Eye (tissue), 1 donor: ENCODE results near the gene AUTS2.

Experiments
- DNase-seq: peaks from one replicate; pipeline ENCODE4 v3.0.0-alpha.2; 2015

The AUTS2 gene

DNA sequence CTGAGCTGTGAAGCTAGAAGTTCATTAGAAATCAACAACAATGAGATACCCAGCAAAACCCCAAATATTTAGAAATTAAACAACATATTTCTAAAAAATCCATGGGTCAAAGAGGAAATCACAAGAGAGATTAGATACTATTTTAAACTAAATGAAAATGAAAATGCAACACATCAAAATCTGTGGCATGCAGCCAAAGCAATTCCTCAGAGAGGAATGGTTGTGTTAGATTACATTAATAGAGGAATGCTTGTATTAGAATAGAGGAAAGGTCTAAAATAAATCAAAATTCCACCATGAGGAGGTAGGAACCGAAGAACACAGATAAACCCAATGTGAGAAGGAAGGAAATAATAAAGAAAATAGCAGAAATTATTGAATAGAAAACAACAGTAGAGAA is 891.5 kb downstream of the AUTS2 start:
- DNase-seq, result no peak

DNA sequence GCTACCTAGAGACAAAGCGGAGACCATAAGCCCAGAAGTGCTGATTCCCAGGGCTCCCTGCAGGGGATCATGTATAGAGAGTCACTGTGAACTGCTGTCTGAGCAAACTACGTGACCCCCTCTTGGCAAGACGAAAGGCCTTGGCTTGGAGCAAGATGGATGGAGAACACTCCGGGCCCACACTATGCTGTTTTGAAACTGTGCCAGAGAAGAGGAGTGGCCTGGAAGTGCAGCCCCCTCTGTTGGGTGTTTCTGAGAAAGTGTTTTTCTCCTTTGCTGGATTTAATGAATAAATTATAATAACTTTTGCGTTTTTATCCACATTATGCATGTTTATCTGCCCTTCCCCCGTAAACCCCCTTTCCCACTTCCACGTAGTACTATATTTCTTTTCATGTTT is 894.4 kb downstream of the AUTS2 start:
- DNase-seq, result no peak

DNA sequence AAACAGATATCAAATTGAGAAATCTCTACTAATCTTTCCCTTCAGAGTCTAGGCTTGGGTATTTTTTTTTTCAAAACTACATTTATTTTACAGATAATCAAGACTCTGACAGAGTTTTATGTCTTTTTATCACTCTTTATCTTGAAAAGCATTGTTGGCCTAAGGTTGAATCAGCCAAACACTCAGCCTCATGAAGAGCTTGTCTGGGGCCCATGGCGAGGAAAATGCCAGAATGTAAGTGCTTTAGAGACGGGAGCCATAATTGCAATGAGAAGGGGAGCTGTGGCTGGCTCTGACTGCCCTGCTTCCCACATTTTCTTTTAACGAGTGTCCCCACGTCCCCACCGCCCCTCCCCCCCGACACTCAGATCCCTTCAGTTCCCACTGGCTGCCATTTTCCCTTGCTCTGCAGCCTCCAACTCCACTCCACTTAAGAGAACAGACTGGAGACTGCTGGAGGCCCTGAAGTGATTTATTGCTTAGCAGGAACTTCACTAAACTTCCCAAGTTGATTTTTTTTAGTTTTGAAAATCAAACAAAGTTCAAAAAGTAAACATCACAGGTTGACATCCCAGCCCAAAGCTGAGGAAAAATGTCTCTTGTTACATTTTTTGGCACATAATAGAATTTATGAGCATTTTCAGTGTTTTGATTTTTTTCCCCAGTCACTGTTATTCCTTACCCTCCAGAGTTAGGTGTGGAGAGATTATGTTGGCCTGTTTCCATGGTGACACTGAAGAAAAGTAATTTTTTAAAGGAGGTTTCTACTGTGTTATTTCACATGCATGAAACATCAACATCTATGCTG is 896.2 kb downstream of the AUTS2 start:
- DNase-seq, result no peak

DNA sequence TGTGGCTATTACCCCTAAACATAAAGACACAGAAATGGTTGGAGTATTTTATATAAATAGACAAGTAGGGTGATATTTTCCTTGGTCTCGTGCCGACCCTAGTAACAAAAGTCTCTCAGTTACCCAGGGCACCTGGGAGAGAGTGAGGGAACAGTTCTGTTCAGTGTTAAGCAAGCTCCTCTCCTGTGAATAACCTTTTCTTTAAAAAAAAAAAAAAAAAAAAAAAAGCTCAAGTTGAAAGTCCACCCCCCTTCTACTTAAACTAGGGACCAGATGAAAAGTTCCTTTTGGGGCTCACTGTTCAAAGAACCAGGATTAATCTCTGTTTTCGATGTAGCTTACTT is 896.7 kb downstream of the AUTS2 start:
- no peak for DNase-seq

DNA sequence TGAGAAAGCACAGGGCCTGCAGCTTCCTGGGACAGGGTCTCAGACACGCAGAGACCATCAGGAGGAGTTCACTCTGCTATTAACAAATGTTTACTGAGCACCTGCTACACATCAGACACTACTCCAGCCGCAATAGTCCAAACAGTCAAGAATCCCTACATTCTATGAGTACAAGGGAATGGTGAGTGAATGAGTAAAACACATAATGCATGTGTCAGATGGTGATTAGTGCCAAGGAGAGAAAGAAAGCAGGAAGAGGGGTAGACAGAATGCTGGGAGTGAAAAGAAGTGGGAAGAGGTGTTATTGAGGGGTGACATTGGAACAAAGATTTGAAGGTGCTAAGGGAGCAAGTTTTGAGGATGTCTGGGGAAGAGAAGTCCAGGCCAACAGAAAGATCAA is 899.5 kb downstream of the AUTS2 start:
- DNase-seq, result no peak

DNA sequence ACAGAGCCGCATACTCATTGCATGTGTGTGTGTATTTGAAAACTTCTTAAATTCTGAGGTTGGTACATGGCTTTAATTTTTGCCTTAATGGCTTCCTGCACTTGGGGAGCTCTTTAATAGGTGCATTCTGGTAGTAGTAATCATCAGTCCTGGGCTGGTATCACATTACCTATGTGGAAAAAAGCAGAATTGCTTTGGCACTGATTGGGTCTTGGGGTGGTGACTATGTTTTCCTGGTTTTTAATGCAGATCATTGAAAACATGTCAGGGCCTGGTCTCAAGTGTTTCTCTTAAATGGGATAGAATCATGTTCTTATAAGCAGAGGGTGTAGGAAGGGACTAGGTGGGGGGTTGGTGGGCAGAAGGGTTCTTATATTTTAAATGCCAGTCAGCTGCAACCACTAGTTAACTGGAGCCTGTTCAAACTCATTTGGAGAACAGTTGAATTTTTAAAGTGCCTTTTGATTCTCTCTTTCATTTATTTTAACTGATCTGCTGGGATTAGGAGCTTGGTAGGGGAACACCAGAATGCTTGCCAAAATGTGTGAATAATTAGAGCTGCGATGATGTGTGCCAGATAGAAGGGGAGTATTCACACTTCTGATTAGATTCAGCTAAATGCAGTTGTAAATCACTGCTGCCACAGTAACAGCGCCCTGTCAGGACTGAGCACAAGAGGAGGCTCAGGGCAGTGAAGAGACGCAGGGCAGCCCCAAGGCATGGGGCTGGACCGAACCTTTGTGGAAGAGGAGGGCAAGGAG is 900.1 kb downstream of the AUTS2 start:
- DNase-seq, result peak; percentile 54

DNA sequence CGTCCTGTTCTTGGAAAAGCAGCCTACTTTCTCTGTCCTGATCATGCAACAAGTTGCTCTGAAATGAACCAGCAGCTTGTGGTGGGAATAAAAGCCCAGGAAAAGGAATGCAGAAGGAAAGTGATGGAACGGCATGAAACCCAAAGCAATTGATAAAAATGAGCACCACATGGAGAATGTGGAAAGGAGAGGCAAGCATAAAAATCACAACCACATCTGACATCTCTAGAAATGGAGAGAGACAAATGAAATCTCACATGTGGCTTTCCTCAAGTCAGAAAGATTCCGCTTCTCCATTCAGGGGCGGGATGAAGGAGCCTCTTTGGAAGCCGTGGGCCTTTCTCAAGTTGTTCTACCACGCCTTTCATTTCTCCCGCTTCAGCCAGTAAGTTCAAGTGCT is 902.0 kb downstream of the AUTS2 start:
- no peak for DNase-seq

DNA sequence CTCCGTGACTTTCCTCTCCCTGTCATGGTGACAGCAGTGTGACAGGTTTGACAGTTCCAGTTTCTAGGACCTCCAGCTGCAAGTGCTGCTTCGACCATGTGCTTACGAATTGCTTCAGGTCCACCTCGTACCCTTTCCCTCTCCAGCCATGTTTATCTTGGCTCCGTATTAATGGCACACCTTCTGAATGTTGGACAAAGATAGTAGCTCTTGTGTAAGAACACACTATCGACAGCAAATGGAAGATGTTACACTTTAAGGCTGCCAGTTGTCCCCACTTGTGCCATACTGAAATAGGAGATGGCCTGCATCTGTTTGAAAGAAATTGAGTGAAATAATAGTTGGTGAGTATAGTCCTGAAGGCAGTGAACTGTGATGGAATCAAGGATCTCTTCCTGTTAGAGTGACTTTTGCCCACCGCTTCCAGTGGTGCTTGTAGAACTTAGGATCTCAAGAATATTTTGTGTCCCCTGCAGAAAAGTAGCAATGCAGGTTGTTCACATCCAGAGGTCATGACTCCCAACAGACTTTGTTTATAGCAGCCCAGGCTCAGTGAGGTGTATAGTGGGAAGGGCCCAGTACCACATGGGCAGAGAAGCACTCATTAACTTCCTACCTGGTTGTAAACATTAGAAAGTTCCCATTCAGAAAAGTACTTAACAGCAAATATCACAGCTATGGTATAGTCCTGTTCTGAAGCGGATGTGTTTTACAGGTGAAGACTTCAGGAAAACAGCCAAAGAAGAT is 904.0 kb downstream of the AUTS2 start:
- no peak for DNase-seq

DNA sequence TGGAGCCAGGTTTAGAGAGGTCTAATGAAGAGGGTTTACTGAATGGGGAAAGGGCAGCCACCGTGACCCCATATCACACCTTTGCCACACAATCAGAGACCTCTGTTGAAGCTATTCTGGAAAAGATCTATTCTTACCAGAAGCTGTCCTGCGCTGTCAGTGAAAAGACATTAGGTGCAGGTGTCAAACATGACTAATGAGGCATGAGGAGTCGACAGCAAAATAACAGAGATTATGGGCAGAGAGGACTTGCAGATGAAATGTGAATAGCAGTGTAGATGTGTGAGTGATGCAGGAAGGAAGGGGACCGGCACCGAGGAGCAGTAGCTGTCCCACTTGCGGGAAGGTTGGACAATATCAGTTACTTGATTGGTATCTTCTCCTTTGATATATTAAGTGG is 906.0 kb downstream of the AUTS2 start:
- no peak for DNase-seq

DNA sequence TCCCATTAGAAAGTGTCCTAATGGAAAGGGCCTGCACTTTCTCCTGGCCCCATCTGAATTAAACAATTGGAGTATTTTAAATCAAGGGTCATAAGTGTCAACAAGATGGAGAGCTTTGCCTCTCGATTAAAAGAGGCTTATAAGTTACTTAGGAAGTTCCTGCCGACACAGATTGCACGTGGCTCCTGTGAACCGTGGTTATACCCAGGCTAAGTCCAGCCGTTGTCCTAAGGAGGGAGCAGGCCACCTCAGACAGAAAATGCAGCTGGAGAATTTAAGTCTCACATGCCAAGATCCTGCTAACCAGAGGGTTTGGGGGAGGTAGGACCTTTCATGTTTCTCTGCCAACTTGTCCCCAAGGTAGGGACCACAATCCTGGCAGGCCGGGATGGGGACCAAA is 907.2 kb downstream of the AUTS2 start:
- DNase-seq, result no peak

DNA sequence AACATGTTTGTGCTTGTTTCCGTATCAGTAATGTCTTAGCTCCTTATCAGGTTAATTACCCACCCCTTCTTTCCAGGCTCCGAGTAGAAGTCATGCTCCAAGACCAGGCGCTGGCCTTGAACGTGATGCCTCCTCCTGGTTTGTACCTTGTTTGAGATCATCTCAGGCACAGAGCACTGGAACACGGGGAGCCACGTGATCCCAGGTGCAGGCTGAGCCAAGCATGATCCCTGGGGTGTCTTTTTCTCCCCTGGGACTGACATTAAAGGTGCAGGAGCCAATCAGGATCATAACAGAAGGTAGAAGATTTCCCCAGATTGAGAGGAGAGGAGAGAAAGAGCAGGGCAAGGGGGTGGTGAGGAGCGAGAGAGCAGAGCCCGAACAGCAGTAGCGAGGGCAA is 907.6 kb downstream of the AUTS2 start:
- DNase-seq, result no peak

DNA sequence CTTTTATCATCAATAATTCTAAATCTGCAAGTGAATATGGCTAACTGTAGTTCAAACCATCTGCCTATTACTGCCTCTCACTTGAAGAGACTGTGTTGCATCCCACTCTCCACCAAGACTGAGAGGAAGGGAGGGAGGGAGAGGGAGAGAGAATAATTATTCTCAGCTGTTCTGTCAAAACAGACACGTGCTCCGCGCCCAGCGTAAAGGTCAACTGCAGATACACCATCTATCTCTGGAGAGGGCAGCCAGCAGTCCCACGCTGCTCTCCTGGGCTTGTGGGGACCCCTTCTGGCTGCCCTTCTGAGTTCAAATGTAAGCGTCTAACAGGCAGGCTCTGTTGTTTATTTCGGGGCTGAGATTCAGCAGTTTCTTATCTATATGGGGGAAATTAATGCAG is 908.2 kb downstream of the AUTS2 start:
- peak; percentile 66 for DNase-seq

DNA sequence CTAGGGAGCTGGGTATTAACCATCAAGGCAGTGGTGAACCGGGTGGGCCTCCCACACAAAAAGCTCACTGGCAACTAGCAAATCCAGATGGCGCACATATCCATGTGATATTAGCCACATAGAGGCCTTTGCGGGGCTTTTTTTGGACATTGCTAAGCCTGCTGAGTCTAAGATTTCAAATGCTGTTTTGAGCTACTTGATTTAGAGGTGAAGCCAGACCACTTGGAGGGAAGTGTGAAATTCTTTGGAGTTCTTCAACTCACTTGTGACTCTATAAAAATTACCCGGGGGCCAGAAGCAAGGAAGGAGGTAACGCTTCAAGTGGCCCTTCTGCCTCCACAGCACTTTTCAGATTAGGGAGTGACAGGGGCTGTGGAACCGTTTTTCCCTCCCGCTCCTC is 913.9 kb downstream of the AUTS2 start:
- DNase-seq, result no peak

DNA sequence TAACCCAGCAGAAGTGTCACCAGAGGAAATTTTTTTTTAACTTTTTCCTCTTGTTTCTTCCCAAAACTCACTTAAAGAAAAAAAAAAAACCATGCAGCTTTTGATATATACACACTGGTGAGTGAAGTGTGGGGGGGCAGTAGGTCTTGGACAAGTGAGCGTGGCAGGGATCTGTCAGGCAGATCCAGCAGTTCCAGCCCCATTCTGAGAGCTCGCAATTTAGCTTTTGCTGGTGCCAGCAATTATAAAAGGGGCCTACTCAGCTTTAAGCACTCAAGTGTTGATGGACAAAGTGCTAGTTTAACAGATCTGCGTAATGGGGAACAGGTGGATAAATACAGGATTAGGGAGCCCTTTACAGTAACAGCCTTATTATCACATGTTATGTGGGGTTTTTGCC is 914.5 kb downstream of the AUTS2 start:
- DNase-seq, result no peak

DNA sequence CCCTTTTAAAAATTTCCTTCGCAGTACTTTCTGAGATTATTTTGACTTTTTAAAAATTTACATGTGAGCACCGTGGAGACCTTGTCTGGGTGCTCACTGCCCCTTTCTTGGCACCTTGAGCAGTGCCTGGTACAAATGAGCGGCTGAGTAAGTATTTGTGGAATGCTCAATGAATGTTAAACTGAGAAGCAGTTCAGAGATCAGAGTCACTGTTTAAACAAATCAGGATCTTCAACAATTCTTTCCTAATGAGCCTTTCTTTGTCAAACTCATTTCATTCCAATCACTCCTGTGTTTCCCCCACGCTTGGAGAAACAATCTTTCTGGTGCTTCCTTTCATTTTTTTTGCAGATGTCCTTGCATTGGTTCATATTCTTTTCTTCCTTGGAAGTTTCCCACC is 922.3 kb downstream of the AUTS2 start:
- no peak for DNase-seq

DNA sequence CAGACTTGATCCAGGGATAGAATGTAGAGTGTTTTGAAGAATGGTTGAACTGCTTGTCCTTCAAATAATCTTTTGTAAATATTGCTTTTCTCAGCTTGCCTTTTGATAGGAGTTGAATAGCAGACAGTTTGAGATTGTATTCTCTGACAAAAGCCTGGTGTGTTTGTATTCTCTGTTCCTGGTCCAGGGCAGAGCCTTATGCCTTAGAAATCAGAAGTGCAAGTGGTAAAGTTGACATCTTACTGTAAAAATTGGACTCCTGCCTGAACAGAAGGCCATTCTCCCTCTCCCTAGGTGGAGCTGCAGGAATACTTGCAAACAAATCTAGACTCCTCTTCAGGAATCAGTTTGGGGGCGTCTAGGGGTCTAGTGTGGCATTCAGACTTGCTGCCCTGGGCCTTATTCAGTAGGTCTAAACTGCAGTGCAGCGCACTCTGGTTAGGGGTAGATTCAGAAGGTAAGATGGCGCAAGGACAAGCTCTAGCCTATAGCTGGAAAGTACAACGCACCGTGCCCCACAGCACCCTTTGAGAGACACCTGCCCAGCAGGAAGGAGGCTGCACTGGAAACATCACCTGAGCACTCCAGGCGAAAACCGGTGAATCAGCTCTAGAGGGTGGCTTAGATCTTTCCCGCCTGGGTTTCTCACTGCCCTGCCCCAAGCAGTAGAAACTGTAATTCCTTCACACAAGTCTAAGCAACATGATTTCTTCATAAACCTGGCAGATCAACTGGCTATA is 925.1 kb downstream of the AUTS2 start:
- DNase-seq, result no peak

DNA sequence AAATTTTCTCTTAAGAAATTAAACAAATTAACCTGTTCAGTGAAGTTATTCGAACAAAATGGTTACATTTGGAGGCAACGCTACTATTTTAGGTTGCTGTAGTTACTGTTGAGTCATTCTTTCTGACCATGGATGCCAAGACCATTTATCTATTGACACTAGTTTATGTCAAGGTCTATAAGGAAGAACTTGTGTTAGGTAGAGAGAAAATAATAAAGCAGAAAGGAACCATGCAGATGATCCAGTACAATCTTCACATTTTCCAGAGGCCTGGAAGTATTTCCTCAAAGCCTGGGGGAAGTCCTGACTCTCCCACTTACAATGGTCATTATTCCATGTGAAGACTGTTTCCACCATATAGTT is 925.7 kb downstream of the AUTS2 start:
- no peak for DNase-seq

DNA sequence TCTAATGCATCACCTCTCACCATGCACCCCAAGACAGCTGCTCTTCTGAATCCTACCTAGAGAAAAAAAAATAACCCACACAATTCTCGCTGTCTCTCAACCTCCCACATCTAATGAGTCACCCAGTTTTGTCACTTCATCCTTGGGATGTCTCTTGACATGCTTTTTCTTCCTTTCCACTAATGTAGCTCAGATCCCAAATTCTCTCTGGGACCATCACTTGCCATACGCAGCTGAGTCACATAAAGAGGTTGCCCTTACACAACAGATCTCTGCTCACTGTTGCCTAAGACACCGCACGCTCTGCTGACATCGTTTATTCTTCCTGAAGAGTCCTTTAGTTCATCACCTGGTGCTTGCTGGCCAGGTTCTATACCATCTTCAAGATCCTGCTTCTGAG is 927.7 kb downstream of the AUTS2 start:
- no peak for DNase-seq

DNA sequence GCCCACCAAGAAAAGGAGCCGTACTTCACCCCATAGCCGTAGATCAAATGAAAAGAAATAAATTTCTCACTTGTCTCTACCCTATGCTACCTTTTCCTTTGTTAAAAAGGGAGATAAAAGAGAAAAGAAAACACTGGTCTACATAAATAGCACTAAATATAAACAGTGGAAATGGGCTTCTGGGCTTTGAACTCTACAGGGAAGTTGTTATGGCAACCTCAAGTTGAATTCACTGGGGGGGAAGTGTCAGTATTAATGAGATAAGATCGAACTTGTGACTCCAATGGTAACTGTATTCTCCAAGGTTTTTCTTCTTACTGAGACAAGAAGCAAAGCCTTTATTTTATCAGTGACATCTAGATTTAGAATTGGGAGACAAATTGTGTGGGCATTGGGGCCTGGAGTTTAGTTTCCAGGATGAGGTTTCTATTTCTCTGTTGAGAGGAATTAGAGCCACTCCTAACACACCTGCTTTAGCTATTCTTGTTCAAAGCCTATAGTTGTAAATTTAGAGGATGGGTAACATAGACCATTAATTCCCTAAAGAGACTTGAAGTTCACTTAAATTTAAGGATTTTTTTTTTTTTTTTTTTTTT is 929.3 kb downstream of the AUTS2 start:
- no peak for DNase-seq

DNA sequence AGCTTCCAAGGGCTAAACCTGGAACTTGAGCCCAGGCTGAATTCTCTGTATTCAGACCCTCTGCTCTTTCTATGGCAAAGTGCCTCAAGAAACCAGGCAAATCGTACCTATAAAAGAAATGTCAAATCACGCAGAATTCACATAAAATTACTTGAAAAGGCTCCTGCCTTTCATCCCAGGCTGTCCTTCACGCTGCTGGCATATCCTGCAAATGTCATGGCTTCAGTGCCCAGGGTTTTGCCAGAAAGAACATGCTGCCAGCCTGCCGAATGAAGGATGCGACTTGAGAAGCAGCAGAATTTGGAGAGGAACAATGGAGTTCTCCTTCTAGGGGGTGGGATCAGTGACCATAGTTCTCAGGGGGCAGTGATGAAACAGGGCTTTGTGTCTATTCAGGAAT is 931.2 kb downstream of the AUTS2 start:
- DNase-seq, result no peak

DNA sequence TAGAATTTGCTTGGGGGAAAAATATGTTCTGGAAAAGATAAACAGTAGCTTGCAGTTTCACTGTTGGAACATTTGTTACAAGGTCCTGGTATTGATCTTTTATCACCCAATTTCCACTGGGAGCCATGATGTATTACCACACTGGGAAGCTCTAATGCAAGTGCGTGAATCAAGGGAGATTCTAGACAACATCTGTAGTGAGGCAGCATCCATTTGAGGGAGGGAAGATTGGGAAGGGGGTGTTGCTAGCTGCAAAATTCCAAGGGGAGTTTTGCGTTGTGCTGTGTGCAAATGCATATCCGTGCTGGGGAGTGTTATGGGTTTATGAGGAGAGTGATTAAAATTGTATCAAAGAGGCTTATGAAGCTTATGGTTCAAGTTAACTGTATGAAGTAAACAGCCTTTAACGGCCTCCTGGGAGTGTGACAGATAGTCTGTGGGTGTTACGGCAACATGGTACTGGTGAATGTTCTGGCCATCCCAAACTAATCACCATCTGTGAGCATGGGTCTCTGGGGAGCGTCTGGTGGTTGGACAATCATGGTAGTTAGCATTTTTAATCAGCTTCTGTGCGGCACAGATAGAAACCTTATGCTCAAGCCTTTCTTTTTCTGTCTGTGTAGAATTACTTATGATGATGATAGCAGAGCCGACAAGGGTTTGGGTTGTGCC is 931.8 kb downstream of the AUTS2 start:
- DNase-seq, result peak; percentile 44

DNA sequence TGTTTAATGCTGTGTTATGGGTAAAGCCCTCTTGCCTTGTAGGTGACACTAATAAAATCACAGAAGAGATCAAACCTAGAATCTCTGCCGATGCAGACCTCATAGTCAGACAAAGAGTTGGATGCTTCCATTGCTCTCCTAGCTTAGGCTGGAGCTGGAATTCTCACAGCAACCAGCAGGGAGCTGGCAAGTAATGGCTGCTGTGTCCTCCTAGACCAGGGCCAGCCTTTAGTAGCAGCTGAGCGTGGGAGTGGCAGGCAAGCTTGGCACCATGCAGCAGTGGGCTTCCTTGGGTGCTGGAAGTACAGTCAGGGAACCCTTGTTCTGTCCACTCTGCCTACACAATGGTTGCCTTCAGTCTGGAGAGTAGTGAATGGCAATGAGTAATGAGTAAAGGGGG is 935.3 kb downstream of the AUTS2 start:
- no peak for DNase-seq
